Osteoblast (primary cell): Measurements from ENCODE around the gene PALM2AKAP2. TPM values are rescaled to one million over a fixed set of nuclear protein-coding genes. Genes with fewer than 3 reads are reported as not detected.
A peak's percentile ranks its signal among the peaks of the same experiment; 100 is the strongest.

ENCODE experiments used
- DNase-seq: peaks from one replicate; pipeline ENCODE4 v3.0.0; 2011; ENCODE audit warnings: low spot score, mixed read lengths; ENCODE audit not compliant: insufficient read length; ENCODE audit errors: missing footprints
- H2AFZ ChIP-seq: 2 replicates; pipeline ENCODE4 v1.6.0; 2011; ENCODE audit warnings: mild to moderate bottlenecking, low read length
- H3K27ac ChIP-seq: 2 replicates; pipeline ENCODE4 v1.5.1; 2011; ENCODE audit warnings: mild to moderate bottlenecking, low read depth, low read length, moderate library complexity
- H3K27me3 ChIP-seq: 2 replicates; pipeline ENCODE4 v1.6.0; 2012; ENCODE audit warnings: mild to moderate bottlenecking, control low read depth, inconsistent platforms, low read length, moderate library complexity; ENCODE audit not compliant: insufficient read depth
- H3K36me3 ChIP-seq: 2 replicates; pipeline ENCODE4 v1.5.1; 2011; ENCODE audit warnings: mild to moderate bottlenecking, low read length, control low read depth, moderate library complexity; ENCODE audit not compliant: insufficient read depth
- H3K4me1 ChIP-seq: 2 replicates; pipeline ENCODE4 v1.5.1; 2011; ENCODE audit warnings: mild to moderate bottlenecking, low read length, control low read depth, moderate library complexity; ENCODE audit not compliant: insufficient read depth
- H3K4me2 ChIP-seq: 2 replicates; pipeline ENCODE4 v1.6.0; 2011; ENCODE audit warnings: mild to moderate bottlenecking, low read length; ENCODE audit not compliant: insufficient read depth
- H3K4me3 ChIP-seq: fragments of 200-600 bp; sonication (generic); 3 replicates; pipeline ENCODE4 v1.5.1; 2012; ENCODE audit warnings: mild to moderate bottlenecking, low read length, inconsistent platforms; ENCODE audit not compliant: insufficient read depth
- H3K79me2 ChIP-seq: 2 replicates; pipeline ENCODE4 v1.6.0; 2012; ENCODE audit warnings: mild to moderate bottlenecking, low read length, control low read depth, inconsistent platforms; ENCODE audit not compliant: insufficient read depth
- H3K9me3 ChIP-seq: 2 replicates; pipeline ENCODE4 v1.5.1; 2011; ENCODE audit warnings: low read depth, low read length, control low read depth
- H4K20me1 ChIP-seq: 2 replicates; pipeline ENCODE4 v1.6.0; 2012; ENCODE audit warnings: mild to moderate bottlenecking, low read length, control low read depth; ENCODE audit not compliant: insufficient read depth
- CTCF ChIP-seq: IDR thresholded peaks from 2 replicates; pipeline ENCODE4 v1.5.1; 2011; ENCODE audit warnings: mild to moderate bottlenecking, low read depth, low read length, moderate library complexity; ENCODE audit errors: extremely low read depth
- total RNA-seq: library from RNA; depleted of rRNA; stranded (reverse); fragments of >200 nt; gene quantifications from 2 replicates; pipeline ENCODE4 v1.2.3, GENCODE V29; 2012

The PALM2AKAP2 gene
- total RNA-seq, 1 donor, result 25.3 TPM

GRCh38 chr9:109776391-109776790 lies 3.6 kb upstream of the PALM2AKAP2 start:
- Histone ChIP-seq H3K9me3 (no peaks in the 10 kb centered on the region), H2AFZ (no peak overlapping the region), H4K20me1 (no peaks in the 10 kb centered on the region), H3K27me3 (no peaks in the 10 kb centered on the region), H3K4me1 (peaks cover 17% of the 10 kb centered on the region), H3K79me2 (peaks cover 8% of the 10 kb centered on the region), H3K36me3 (no peaks in the 10 kb centered on the region), H3K4me3 (no peak overlapping the region), H3K27ac (no peak overlapping the region), H3K4me2 (no peak overlapping the region)
- TF ChIP-seq CTCF, result no peak
- DNase-seq, result no peak

GRCh38 chr9:109780453-109781033 lies 545 bp downstream of the PALM2AKAP2 start:
- Histone ChIP-seq H3K9me3 (no peaks in the 10 kb centered on the region), H4K20me1 (no peaks in the 10 kb centered on the region), H3K4me1 (peaks cover 17% of the 10 kb centered on the region), H3K27me3 (no peaks in the 10 kb centered on the region), H3K36me3 (no peaks in the 10 kb centered on the region), H3K4me3 (peak overlapping the region; percentile 88), H3K4me2 (peak overlapping the region; percentile 94), H3K27ac (peak overlapping the region; percentile 84), H2AFZ (peak overlapping the region; percentile 85), H3K79me2 (peaks cover 49% of the 10 kb centered on the region)
- TF ChIP-seq CTCF, result no peak
- peak; percentile 87 for DNase-seq

GRCh38 chr9:109781086-109781485 lies 1.1 kb downstream of the PALM2AKAP2 start:
- H4K20me1 ChIP-seq, result no peaks in the 10 kb centered on the region
- no peak for TF ChIP-seq CTCF
- peaks cover 17% of the 10 kb centered on the region for H3K4me1 ChIP-seq
- DNase-seq, result peak; percentile 87
- peak overlapping the region; percentile 85 for H2AFZ ChIP-seq
- peak overlapping the region; percentile 94 for H3K4me2 ChIP-seq
- peak overlapping the region; percentile 88 for H3K4me3 ChIP-seq
- H3K27ac ChIP-seq, result peak overlapping the region; percentile 84
- peaks cover 54% of the 10 kb centered on the region for H3K79me2 ChIP-seq
- no peaks in the 10 kb centered on the region for H3K36me3 ChIP-seq
- H3K9me3 ChIP-seq, result no peaks in the 10 kb centered on the region
- no peaks in the 10 kb centered on the region for H3K27me3 ChIP-seq

- H3K79me2 ChIP-seq, result peaks cover 60% of the 10 kb centered on the region
- H2AFZ ChIP-seq, result no peak overlapping the region
Observed at GRCh38 chr9:109781541-109782197, 1.7 kb downstream of the PALM2AKAP2 start.

More at GRCh38 chr9:109781541-109782197, 1.7 kb downstream of the PALM2AKAP2 start:
- Histone ChIP-seq H3K27me3 (no peaks in the 10 kb centered on the region), H3K4me2 (peak overlapping the region; percentile 94), H3K4me1 (peaks cover 17% of the 10 kb centered on the region), H3K4me3 (peak overlapping the region; percentile 88), H3K9me3 (no peaks in the 10 kb centered on the region), H4K20me1 (no peaks in the 10 kb centered on the region), H3K27ac (peak overlapping the region; percentile 84), H3K36me3 (no peaks in the 10 kb centered on the region)
- DNase-seq, result peak; percentile 76
- TF ChIP-seq CTCF, result no peak
